SU-DHL-6 (cell line): ENCODE data around the gene HAPSTR1.

Experiments
- CTCF ChIP-seq: fragments of 200-600 bp; sonication (generic); IDR thresholded peaks from one replicate; pipeline ENCODE4 v1.5.1; 2017; ENCODE audit warnings: antibody characterized with exemption, mild to moderate bottlenecking, low read length, moderate library complexity; ENCODE audit not compliant: insufficient read depth, poor library complexity, severe bottlenecking
- EZH2phosphoT487 ChIP-seq: fragments of 200-600 bp; sonication (generic), shearing (Covaris generic); conservative IDR thresholded peaks from 2 replicates; pipeline ENCODE4 v1.6.1; 2018; ENCODE audit warnings: mild to moderate bottlenecking, antibody characterized with exemption, low read length, moderate library complexity, mixed read lengths

GRCh38 chr16:9103546-9103945 lies 12.1 kb downstream of the HAPSTR1 start:
- TF ChIP-seq CTCF (no peak), EZH2phosphoT487 (no peak)
